HepG2 (cell line): Measurements from ENCODE around the gene TET2. TPM values are rescaled to one million over a fixed set of nuclear protein-coding genes. Genes with fewer than 3 reads are reported as not detected.
A peak's percentile ranks its signal among the peaks of the same experiment; 100 is the strongest.

Source experiments
- AHR ChIP-seq: IDR thresholded peaks from 2 replicates; pipeline ENCODE4 v1.6.1; 2018; ENCODE audit warnings: missing genetic modification reagents, missing compliant biosample characterization
- ATM ChIP-seq: fragments of 450-650 bp; IDR thresholded peaks from 2 replicates; pipeline ENCODE4 v1.7.1; 2017; ENCODE audit warnings: mild to moderate bottlenecking, borderline replicate concordance
- CBX1 ChIP-seq: IDR thresholded peaks from one replicate; pipeline ENCODE4 v1.6.1; 2016; ENCODE audit warnings: antibody characterized with exemption, low read depth
- ELF4 ChIP-seq: sonication (generic); formaldehyde crosslinking; IDR thresholded peaks from 2 replicates; pipeline ENCODE4 v1.5.0; 2020; ENCODE audit warnings: missing genetic modification reagents, mild to moderate bottlenecking, moderate library complexity, borderline replicate concordance
- FOXC1 ChIP-seq: sonication (generic); formaldehyde crosslinking; IDR thresholded peaks from 2 replicates; pipeline ENCODE4 v1.8.0; 2022; ENCODE audit warnings: mild to moderate bottlenecking, missing genetic modification reagents, borderline replicate concordance
- GTF3A ChIP-seq: sonication (generic); formaldehyde crosslinking; conservative IDR thresholded peaks from 2 replicates; pipeline ENCODE4 v1.4.0; 2020; ENCODE audit warnings: mild to moderate bottlenecking, missing genetic modification reagents
- MBNL3 ChIP-seq: fragments of 250-450 bp; sonication (Bioruptor Pico); conservative IDR thresholded peaks from 2 replicates; pipeline ENCODE4 v1.8.0; 2022; ENCODE audit warnings: mild to moderate bottlenecking, inconsistent platforms
- NFATC3 ChIP-seq: sonication (generic); formaldehyde crosslinking; IDR thresholded peaks from 2 replicates; pipeline ENCODE4 v1.5.1; 2020; ENCODE audit warnings: mild to moderate bottlenecking, missing genetic modification reagents
- SMARCC2 ChIP-seq: fragments of 450-650 bp; IDR thresholded peaks from 2 replicates; pipeline ENCODE4 v1.6.1; 2017; ENCODE audit warnings: antibody characterized with exemption, mild to moderate bottlenecking
- TMF1 ChIP-seq: sonication (generic); formaldehyde crosslinking; IDR thresholded peaks from 2 replicates; pipeline ENCODE4 v1.8.1; 2022; ENCODE audit warnings: low read depth, missing genetic modification reagents
- ZBTB1 ChIP-seq: sonication (generic); formaldehyde crosslinking; IDR thresholded peaks from 2 replicates; pipeline ENCODE4 v1.4.0; 2020; ENCODE audit warnings: missing genetic modification reagents, borderline replicate concordance
- ZNF17 ChIP-seq: sonication (generic); formaldehyde crosslinking; IDR thresholded peaks from 2 replicates; pipeline ENCODE4 v1.5.0; 2020; ENCODE audit warnings: mild to moderate bottlenecking, missing genetic modification reagents
- ZNF234 ChIP-seq: sonication (generic); formaldehyde crosslinking; conservative IDR thresholded peaks from 2 replicates; pipeline ENCODE4 v1.5.1; 2020; ENCODE audit warnings: mild to moderate bottlenecking, missing genetic modification reagents
- ZNF781 ChIP-seq: sonication (generic); formaldehyde crosslinking; IDR thresholded peaks from 2 replicates; pipeline ENCODE4 v1.5.1; 2020; ENCODE audit warnings: borderline replicate concordance, mild to moderate bottlenecking, missing genetic modification reagents; ENCODE audit errors: not compliant biosample characterization
- polyA plus RNA-seq, 8 experiments: library from polyadenylated mRNA; depleted of rRNA in 3 of 8; stranded (reverse) in 7 of 8; unstranded in 1 of 8; fragments of >200 nt; fragmentation: Illumina TruSeq in 4 of 8; extraction: Trizol in 4 of 8; gene quantifications; 2 replicates each; pipeline versions ENCODE4 v1.2.1 to v1.2.3, GENCODE V29; 2011 to 2016; ENCODE audit warnings: low read depth in 4 of 8, missing spikeins in 1 of 8, mixed read lengths in 1 of 8; ENCODE audit not compliant: insufficient read depth in 1 of 8
- total RNA-seq, 5 experiments: library from RNA; depleted of rRNA; stranded (reverse); fragments of >200 nt; fragmentation: Illumina TruSeq; extraction: Trizol; gene quantifications; 2 replicates each; pipeline ENCODE4 v1.2.3, GENCODE V29; 2016; ENCODE audit warnings: low read depth in 1 of 5
- TF ChIP-seq, protein P1 (sequence below): IDR thresholded peaks from 2 replicates; pipeline ENCODE4 v1.6.1; 2018; ENCODE audit warnings: missing genetic modification reagents
- TF ChIP-seq, protein P2 (sequence below): sonication (generic); formaldehyde crosslinking; IDR thresholded peaks from 2 replicates; pipeline ENCODE4 v1.9.0; 2021; ENCODE audit warnings: missing genetic modification reagents, mild to moderate bottlenecking, borderline replicate concordance
- TF ChIP-seq, protein P3 (sequence below): sonication (generic); formaldehyde crosslinking; IDR thresholded peaks from 2 replicates; pipeline ENCODE4 v1.5.1; 2020; ENCODE audit warnings: missing genetic modification reagents, mild to moderate bottlenecking, borderline replicate concordance
- TF ChIP-seq, protein P4 (sequence below): sonication (generic); formaldehyde crosslinking; IDR thresholded peaks from 2 replicates; pipeline ENCODE4 v1.5.0; 2020; ENCODE audit warnings: missing genetic modification reagents
- TF ChIP-seq, protein P5 (sequence below): sonication (generic); formaldehyde crosslinking; IDR thresholded peaks from 2 replicates; pipeline ENCODE4 v1.8.1; 2023; ENCODE audit warnings: missing genetic modification reagents, inconsistent platforms, borderline replicate concordance
- TF ChIP-seq, protein P6 (sequence below): IDR thresholded peaks from 2 replicates; pipeline ENCODE4 v1.6.1; 2016; ENCODE audit warnings: low read depth, control low read depth

TET2 gene
- total and polyA plus RNA-seq, 2 of the 13 experiments (the other 11 are each of a cell fraction or from before 2014, with no cell fraction given), result 4.7 to 4.8 TPM

DNA sequence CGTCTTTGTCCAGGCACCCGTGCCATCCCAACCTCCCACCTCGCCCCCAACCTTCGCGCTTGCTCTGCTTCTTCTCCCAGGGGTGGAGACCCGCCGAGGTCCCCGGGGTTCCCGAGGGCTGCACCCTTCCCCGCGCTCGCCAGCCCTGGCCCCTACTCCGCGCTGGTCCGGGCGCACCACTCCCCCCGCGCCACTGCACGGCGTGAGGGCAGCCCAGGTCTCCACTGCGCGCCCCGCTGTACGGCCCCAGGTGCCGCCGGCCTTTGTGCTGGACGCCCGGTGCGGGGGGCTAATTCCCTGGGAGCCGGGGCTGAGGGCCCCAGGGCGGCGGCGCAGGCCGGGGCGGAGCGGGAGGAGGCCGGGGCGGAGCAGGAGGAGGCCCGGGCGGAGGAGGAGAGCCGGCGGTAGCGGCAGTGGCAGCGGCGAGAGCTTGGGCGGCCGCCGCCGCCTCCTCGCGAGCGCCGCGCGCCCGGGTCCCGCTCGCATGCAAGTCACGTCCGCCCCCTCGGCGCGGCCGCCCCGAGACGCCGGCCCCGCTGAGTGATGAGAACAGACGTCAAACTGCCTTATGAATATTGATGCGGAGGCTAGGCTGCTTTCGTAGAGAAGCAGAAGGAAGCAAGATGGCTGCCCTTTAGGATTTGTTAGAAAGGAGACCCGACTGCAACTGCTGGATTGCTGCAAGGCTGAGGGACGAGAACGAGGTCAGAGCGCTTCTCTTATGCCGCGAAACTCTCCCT lies at the start of gene TET2 (continued):
- TF ChIP-seq, protein P1, sequence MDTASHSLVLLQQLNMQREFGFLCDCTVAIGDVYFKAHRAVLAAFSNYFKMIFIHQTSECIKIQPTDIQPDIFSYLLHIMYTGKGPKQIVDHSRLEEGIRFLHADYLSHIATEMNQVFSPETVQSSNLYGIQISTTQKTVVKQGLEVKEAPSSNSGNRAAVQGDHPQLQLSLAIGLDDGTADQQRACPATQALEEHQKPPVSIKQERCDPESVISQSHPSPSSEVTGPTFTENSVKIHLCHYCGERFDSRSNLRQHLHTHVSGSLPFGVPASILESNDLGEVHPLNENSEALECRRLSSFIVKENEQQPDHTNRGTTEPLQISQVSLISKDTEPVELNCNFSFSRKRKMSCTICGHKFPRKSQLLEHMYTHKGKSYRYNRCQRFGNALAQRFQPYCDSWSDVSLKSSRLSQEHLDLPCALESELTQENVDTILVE (CRISPR knock-in tag), result 0 out of 2 replicates have a peak, but pooled peaks have one; percentile 30
- TF ChIP-seq MBNL3 (CRISPR knock-in tag), result no peak
- TF ChIP-seq, protein P2, sequence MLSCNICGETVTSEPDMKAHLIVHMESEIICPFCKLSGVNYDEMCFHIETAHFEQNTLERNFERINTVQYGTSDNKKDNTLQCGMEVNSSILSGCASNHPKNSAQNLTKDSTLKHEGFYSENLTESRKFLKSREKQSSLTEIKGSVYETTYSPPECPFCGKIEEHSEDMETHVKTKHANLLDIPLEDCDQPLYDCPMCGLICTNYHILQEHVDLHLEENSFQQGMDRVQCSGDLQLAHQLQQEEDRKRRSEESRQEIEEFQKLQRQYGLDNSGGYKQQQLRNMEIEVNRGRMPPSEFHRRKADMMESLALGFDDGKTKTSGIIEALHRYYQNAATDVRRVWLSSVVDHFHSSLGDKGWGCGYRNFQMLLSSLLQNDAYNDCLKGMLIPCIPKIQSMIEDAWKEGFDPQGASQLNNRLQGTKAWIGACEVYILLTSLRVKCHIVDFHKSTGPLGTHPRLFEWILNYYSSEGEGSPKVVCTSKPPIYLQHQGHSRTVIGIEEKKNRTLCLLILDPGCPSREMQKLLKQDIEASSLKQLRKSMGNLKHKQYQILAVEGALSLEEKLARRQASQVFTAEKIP, result no peak
- no peak for TF ChIP-seq SMARCC2
- no peak for TF ChIP-seq NFATC3 (CRISPR knock-in tag)
- TF ChIP-seq ATM, result no peak
- TF ChIP-seq, protein P3, sequence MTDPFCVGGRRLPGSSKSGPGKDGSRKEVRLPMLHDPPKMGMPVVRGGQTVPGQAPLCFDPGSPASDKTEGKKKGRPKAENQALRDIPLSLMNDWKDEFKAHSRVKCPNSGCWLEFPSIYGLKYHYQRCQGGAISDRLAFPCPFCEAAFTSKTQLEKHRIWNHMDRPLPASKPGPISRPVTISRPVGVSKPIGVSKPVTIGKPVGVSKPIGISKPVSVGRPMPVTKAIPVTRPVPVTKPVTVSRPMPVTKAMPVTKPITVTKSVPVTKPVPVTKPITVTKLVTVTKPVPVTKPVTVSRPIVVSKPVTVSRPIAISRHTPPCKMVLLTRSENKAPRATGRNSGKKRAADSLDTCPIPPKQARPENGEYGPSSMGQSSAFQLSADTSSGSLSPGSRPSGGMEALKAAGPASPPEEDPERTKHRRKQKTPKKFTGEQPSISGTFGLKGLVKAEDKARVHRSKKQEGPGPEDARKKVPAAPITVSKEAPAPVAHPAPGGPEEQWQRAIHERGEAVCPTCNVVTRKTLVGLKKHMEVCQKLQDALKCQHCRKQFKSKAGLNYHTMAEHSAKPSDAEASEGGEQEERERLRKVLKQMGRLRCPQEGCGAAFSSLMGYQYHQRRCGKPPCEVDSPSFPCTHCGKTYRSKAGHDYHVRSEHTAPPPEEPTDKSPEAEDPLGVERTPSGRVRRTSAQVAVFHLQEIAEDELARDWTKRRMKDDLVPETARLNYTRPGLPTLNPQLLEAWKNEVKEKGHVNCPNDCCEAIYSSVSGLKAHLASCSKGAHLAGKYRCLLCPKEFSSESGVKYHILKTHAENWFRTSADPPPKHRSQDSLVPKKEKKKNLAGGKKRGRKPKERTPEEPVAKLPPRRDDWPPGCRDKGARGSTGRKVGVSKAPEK (CRISPR knock-in tag), result no peak
- TF ChIP-seq GTF3A (CRISPR knock-in tag), result no peak
- TF ChIP-seq ELF4 (CRISPR knock-in tag), result no peak
- no peak for TF ChIP-seq ZNF17
- TF ChIP-seq CBX1, result no peak
- no peak for TF ChIP-seq ZBTB1 (CRISPR knock-in tag)
- no peak for TF ChIP-seq AHR
- no peak for TF ChIP-seq FOXC1 (CRISPR knock-in tag)
- TF ChIP-seq TMF1, result no peak
- TF ChIP-seq ZNF234 (CRISPR knock-in tag), result no peak
- TF ChIP-seq ZNF781 (CRISPR knock-in tag), result no peak
- TF ChIP-seq, protein P4, sequence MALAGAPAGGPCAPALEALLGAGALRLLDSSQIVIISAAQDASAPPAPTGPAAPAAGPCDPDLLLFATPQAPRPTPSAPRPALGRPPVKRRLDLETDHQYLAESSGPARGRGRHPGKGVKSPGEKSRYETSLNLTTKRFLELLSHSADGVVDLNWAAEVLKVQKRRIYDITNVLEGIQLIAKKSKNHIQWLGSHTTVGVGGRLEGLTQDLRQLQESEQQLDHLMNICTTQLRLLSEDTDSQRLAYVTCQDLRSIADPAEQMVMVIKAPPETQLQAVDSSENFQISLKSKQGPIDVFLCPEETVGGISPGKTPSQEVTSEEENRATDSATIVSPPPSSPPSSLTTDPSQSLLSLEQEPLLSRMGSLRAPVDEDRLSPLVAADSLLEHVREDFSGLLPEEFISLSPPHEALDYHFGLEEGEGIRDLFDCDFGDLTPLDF (CRISPR knock-in tag), result no peak
- TF ChIP-seq, protein P5, sequence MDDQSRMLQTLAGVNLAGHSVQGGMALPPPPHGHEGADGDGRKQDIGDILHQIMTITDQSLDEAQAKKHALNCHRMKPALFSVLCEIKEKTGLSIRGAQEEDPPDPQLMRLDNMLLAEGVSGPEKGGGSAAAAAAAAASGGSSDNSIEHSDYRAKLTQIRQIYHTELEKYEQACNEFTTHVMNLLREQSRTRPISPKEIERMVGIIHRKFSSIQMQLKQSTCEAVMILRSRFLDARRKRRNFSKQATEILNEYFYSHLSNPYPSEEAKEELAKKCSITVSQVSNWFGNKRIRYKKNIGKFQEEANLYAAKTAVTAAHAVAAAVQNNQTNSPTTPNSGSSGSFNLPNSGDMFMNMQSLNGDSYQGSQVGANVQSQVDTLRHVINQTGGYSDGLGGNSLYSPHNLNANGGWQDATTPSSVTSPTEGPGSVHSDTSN, result no peak
- TF ChIP-seq, protein P6, sequence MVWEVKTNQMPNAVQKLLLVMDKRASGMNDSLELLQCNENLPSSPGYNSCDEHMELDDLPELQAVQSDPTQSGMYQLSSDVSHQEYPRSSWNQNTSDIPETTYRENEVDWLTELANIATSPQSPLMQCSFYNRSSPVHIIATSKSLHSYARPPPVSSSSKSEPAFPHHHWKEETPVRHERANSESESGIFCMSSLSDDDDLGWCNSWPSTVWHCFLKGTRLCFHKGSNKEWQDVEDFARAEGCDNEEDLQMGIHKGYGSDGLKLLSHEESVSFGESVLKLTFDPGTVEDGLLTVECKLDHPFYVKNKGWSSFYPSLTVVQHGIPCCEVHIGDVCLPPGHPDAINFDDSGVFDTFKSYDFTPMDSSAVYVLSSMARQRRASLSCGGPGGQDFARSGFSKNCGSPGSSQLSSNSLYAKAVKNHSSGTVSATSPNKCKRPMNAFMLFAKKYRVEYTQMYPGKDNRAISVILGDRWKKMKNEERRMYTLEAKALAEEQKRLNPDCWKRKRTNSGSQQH (CRISPR knock-in tag), result peak; percentile 62; the same call in 1 of the 2 replicates
